Tibial artery (tissue), 4 donors: Measurements from ENCODE around the gene ARPC5L.

Experiments
- DNase-seq, 2 donors: peaks; one replicate each; pipeline ENCODE4 v3.0.0-alpha.2; 2019
- H3K27ac ChIP-seq, 2 donors: fragments of 200-600 bp; sonication (generic) in 1 of 2; 1 replicate in 1 of 2; 2 replicates in 1 of 2; pipeline ENCODE4 v1.5.1; 2018 to 2019; ENCODE audit warnings: mild to moderate bottlenecking in 1 of 2
- H3K27me3 ChIP-seq, 2 donors: fragments of 200-600 bp; sonication (generic) in 1 of 2; one replicate each; pipeline versions ENCODE4 v1.5.1 to v1.6.0; 2016 to 2019
- H3K36me3 ChIP-seq, 3 donors: fragments of 200-600 bp; sonication (generic) in 2 of 3; one replicate each; pipeline ENCODE4 v1.5.1; 2016 to 2019; ENCODE audit warnings: mild to moderate bottlenecking in 2 of 3
- H3K4me1 ChIP-seq, 4 donors: fragments of 200-600 bp; sonication (generic) in 2 of 4; 1 replicate in 3 of 4; 2 replicates in 1 of 4; pipeline ENCODE4 v1.5.1; 2016 to 2019
- H3K4me3 ChIP-seq, 2 donors: fragments of 200-600 bp; sonication (generic) in 1 of 2; 1 replicate in 1 of 2; 2 replicates in 1 of 2; pipeline ENCODE4 v1.5.1; 2018 to 2019; ENCODE audit warnings: mild to moderate bottlenecking in 2 of 2
- H3K9me3 ChIP-seq, 3 donors: fragments of 200-600 bp; sonication (generic) in 1 of 3; one replicate each; pipeline ENCODE4 v1.5.1; 2016 to 2019
- intact Hi-C: fragments of 100-400 bp; cut with DNase I; formaldehyde crosslinking; loops from one replicate; pipeline ENCODE4 v1.15.0; 2023; ENCODE audit warnings: low total_unique reads
- TF ChIP-seq, protein P1 (sequence below), 2 experiments: fragments of 200-600 bp in 1 of 2; fragments of 450-650 bp in 1 of 2; IDR thresholded peaks; one replicate each; pipeline ENCODE4 v1.5.1; 2017 to 2019; ENCODE audit warnings: antibody characterized with exemption in 2 of 2, mild to moderate bottlenecking in 1 of 2, moderate library complexity in 1 of 2

ARPC5L gene

DNA sequence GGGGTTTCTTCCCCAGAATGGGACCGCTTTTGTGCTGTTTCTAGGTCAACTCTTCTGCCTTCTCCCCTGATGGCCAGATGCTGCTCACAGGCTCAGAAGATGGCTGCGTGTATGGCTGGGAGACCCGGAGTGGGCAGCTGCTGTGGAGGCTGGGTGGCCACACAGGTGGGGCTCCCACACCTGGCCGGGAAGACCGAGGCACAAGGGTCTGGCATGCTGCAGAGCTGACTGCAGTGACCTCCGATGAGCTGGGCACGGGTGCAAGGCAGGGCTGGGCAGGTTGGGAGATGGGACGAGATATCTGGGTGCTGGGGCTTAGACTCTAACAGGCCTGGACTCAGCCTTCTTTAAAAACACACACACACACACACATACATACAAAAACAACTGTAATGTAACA, 7.8 kb upstream of the ARPC5L start:
- intact Hi-C loops: no loop called here
- Histone ChIP-seq H3K9me3 (no peaks in the 10 kb centered on the region), H3K27ac (peak overlapping the region in 1 of 2 donors; percentile 66), H3K36me3 (peaks cover 22 to 34% (median 22%) of the 10 kb centered on the region in 3 donors), H3K27me3 (no peaks in the 10 kb centered on the region), H3K4me3 (no peak overlapping the region), H3K4me1 (peaks cover 0 to 21% (median 16%) of the 10 kb centered on the region in 4 donors)
- TF ChIP-seq, protein P1, sequence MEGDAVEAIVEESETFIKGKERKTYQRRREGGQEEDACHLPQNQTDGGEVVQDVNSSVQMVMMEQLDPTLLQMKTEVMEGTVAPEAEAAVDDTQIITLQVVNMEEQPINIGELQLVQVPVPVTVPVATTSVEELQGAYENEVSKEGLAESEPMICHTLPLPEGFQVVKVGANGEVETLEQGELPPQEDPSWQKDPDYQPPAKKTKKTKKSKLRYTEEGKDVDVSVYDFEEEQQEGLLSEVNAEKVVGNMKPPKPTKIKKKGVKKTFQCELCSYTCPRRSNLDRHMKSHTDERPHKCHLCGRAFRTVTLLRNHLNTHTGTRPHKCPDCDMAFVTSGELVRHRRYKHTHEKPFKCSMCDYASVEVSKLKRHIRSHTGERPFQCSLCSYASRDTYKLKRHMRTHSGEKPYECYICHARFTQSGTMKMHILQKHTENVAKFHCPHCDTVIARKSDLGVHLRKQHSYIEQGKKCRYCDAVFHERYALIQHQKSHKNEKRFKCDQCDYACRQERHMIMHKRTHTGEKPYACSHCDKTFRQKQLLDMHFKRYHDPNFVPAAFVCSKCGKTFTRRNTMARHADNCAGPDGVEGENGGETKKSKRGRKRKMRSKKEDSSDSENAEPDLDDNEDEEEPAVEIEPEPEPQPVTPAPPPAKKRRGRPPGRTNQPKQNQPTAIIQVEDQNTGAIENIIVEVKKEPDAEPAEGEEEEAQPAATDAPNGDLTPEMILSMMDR (IDR thresholded peaks at IDR 0.05): no peak
- no peak for DNase-seq

GRCh38 chr9:124854822-124855221, 7.1 kb upstream of the ARPC5L start:
- no peak for DNase-seq
- Histone ChIP-seq H3K4me1 (peaks cover 0 to 28% (median 21%) of the 10 kb centered on the region in 4 donors), H3K9me3 (no peaks in the 10 kb centered on the region), H3K27ac (no peak overlapping the region), H3K27me3 (no peaks in the 10 kb centered on the region), H3K4me3 (no peak overlapping the region), H3K36me3 (peaks cover 28 to 40% (median 28%) of the 10 kb centered on the region in 3 donors)
- TF ChIP-seq, protein P1 (IDR thresholded peaks at IDR 0.05): no peak
- intact Hi-C loops: no loop called here

GRCh38 chr9:124855566-124855943, 6.4 kb upstream of the ARPC5L start:
- intact Hi-C loops: no loop called here
- Histone ChIP-seq H3K27ac (no peak overlapping the region), H3K4me1 (peaks cover 0 to 35% (median 27%) of the 10 kb centered on the region in 4 donors), H3K9me3 (no peaks in the 10 kb centered on the region), H3K36me3 (peaks cover 33 to 48% (median 36%) of the 10 kb centered on the region in 3 donors), H3K4me3 (no peak overlapping the region), H3K27me3 (no peaks in the 10 kb centered on the region)
- TF ChIP-seq, protein P1 (IDR thresholded peaks at IDR 0.05): no peak
- no peak for DNase-seq

- Histone ChIP-seq H3K27me3 (no peaks in the 10 kb centered on the region), H3K4me3 (no peak overlapping the region), H3K27ac (no peak overlapping the region), H3K36me3 (peaks cover 33 to 53% (median 37%) of the 10 kb centered on the region in 3 donors), H3K9me3 (no peaks in the 10 kb centered on the region), H3K4me1 (peaks cover 0 to 41% (median 33%) of the 10 kb centered on the region in 4 donors)
- DNase-seq: no peak
- TF ChIP-seq, protein P1 (IDR thresholded peaks at IDR 0.05): no peak
- intact Hi-C loops: no loop called here
Observed at GRCh38 chr9:124855944-124856765, 5.8 kb upstream of the ARPC5L start.

- peaks cover 33 to 53% (median 37%) of the 10 kb centered on the region in 3 donors for H3K36me3 ChIP-seq
- intact Hi-C loops: no loop called here
- H3K4me3 ChIP-seq: no peak overlapping the region
- TF ChIP-seq, protein P1 (IDR thresholded peaks at IDR 0.05): no peak
- no peak overlapping the region for H3K27ac ChIP-seq
- no peak for DNase-seq
- H3K27me3 ChIP-seq: no peaks in the 10 kb centered on the region
- H3K9me3 ChIP-seq: no peaks in the 10 kb centered on the region
- peaks cover 0 to 34% (median 27%) of the 10 kb centered on the region in 4 donors for H3K4me1 ChIP-seq
Observed at GRCh38 chr9:124857533-124858162, 4.3 kb upstream of the ARPC5L start.
